Loucy (cell line): ENCODE data around the gene NCOA1.

Source experiments
- H2AFZ ChIP-seq: fragments of 200-600 bp; sonication (generic); 2 replicates; pipeline ENCODE4 v1.6.0; 2016; ENCODE audit warnings: antibody characterized with exemption, mild to moderate bottlenecking, low read length, moderate library complexity
- H3F3A ChIP-seq: fragments of 200-600 bp; 2 replicates; pipeline ENCODE4 v1.6.0; 2016; ENCODE audit warnings: antibody characterized with exemption, low read depth, mild to moderate bottlenecking
- H3K27me3 ChIP-seq: fragments of 200-600 bp; sonication (generic); 2 replicates; pipeline ENCODE4 v1.6.1; 2014; ENCODE audit warnings: low read length, mild to moderate bottlenecking; ENCODE audit not compliant: insufficient read depth, poor library complexity, severe bottlenecking
- H3K36me3 ChIP-seq: fragments of 200-600 bp; sonication (generic); 2 replicates; pipeline ENCODE4 v1.6.1; 2016; ENCODE audit warnings: low read length; ENCODE audit not compliant: insufficient read depth
- H3K4me1 ChIP-seq: fragments of 200-600 bp; sonication (generic); 2 replicates; pipeline ENCODE4 v1.5.1; 2014; ENCODE audit warnings: low read length, mild to moderate bottlenecking; ENCODE audit not compliant: insufficient read depth, poor library complexity, severe bottlenecking
- H3K4me2 ChIP-seq: fragments of 200-600 bp; sonication (generic); 2 replicates; pipeline ENCODE4 v1.6.0; 2014; ENCODE audit warnings: antibody characterized with exemption, low read length, low read depth, mild to moderate bottlenecking; ENCODE audit not compliant: poor library complexity, severe bottlenecking
- H3K4me3 ChIP-seq: fragments of 200-600 bp; sonication (generic); 2 replicates; pipeline ENCODE4 v1.5.1; 2014; ENCODE audit warnings: low read length, mild to moderate bottlenecking, mixed read lengths; ENCODE audit not compliant: poor library complexity, severe bottlenecking
- H3K79me2 ChIP-seq: fragments of 200-600 bp; sonication (generic); 2 replicates; pipeline ENCODE4 v1.6.1; 2014; ENCODE audit warnings: low read length; ENCODE audit not compliant: insufficient read depth
- H3K9ac ChIP-seq: fragments of 200-600 bp; sonication (generic); 2 replicates; pipeline ENCODE4 v1.6.0; 2014; ENCODE audit warnings: mild to moderate bottlenecking, low read depth, low read length, moderate library complexity; ENCODE audit not compliant: poor library complexity, severe bottlenecking
- H3K9me2 ChIP-seq: fragments of 200-600 bp; sonication (generic); replicated peaks from 2 replicates; pipeline ENCODE4 v1.6.1; 2016; ENCODE audit warnings: low read depth, low read length, mixed read lengths
- H3K9me3 ChIP-seq: fragments of 200-600 bp; sonication (generic); 2 replicates; pipeline ENCODE4 v1.6.1; 2014; ENCODE audit warnings: mild to moderate bottlenecking, antibody characterized with exemption, low read length, low read depth; ENCODE audit not compliant: insufficient read depth
- H4K20me1 ChIP-seq: fragments of 200-600 bp; sonication (generic); 2 replicates; pipeline ENCODE4 v1.6.0; 2014; ENCODE audit warnings: antibody characterized with exemption, low read length, mild to moderate bottlenecking; ENCODE audit not compliant: insufficient read depth, poor library complexity, severe bottlenecking
- CTCF ChIP-seq: fragments of 200-600 bp; sonication (generic); conservative IDR thresholded peaks from 2 replicates; pipeline ENCODE4 v1.5.1; 2014; ENCODE audit warnings: mild to moderate bottlenecking, antibody characterized with exemption, low read length
- EZH2phosphoT487 ChIP-seq: fragments of 200-600 bp; IDR thresholded peaks from 2 replicates; pipeline ENCODE4 v1.6.1; 2018; ENCODE audit warnings: antibody characterized with exemption, mild to moderate bottlenecking, moderate library complexity, borderline replicate concordance

Gene NCOA1

GRCh38 chr2:24722141-24722790, 231.2 kb downstream of the NCOA1 start:
- Histone ChIP-seq H3K79me2 (no peaks in the 10 kb centered on the region), H3K9ac (no peak overlapping the region), H3K4me3 (no peak overlapping the region), H2AFZ (no peak overlapping the region), H3K9me2 (no peaks in the 10 kb centered on the region), H3F3A (no peaks in the 10 kb centered on the region), H3K9me3 (no peaks in the 10 kb centered on the region), H3K27me3 (no peaks in the 10 kb centered on the region), H3K4me1 (no peaks in the 10 kb centered on the region), H4K20me1 (no peaks in the 10 kb centered on the region), H3K36me3 (peaks cover 3% of the 10 kb centered on the region; the same call in 1 of the 2 replicates), H3K4me2 (no peak overlapping the region)
- TF ChIP-seq EZH2phosphoT487: no peak
- no peak for TF ChIP-seq CTCF

- Histone ChIP-seq H3K9me2 (no peaks in the 10 kb centered on the region), H3K4me1 (no peaks in the 10 kb centered on the region)
- TF ChIP-seq EZH2phosphoT487 (no peak), CTCF (no peak)
These were observed 232.1 kb downstream of the NCOA1 start for GRCh38 chr2:24723191-24723590.

GRCh38 chr2:24723665-24724064, 232.6 kb downstream of the NCOA1 start:
- Histone ChIP-seq H3K79me2 (no peaks in the 10 kb centered on the region), H3K9me3 (no peaks in the 10 kb centered on the region), H3K4me2 (no peak overlapping the region), H3F3A (no peaks in the 10 kb centered on the region), H3K9ac (no peak overlapping the region), H3K9me2 (no peaks in the 10 kb centered on the region), H3K4me3 (no peak overlapping the region), H4K20me1 (no peaks in the 10 kb centered on the region), H3K4me1 (no peaks in the 10 kb centered on the region), H3K36me3 (peaks cover 6% of the 10 kb centered on the region; the same call in 1 of the 2 replicates), H3K27me3 (no peaks in the 10 kb centered on the region), H2AFZ (no peak overlapping the region)
- TF ChIP-seq EZH2phosphoT487: no peak
- no peak for TF ChIP-seq CTCF

More at GRCh38 chr2:24723191-24723590, 232.1 kb downstream of the NCOA1 start:
- H3K79me2 ChIP-seq: no peaks in the 10 kb centered on the region
- H3K4me2 ChIP-seq: no peak overlapping the region
- no peak overlapping the region for H2AFZ ChIP-seq
- H3K4me3 ChIP-seq: no peak overlapping the region
- H3K9ac ChIP-seq: no peak overlapping the region
- peaks cover 5% of the 10 kb centered on the region; the same call in 1 of the 2 replicates for H3K36me3 ChIP-seq
- no peaks in the 10 kb centered on the region for H3F3A ChIP-seq
- no peaks in the 10 kb centered on the region for H3K27me3 ChIP-seq
- H4K20me1 ChIP-seq: no peaks in the 10 kb centered on the region
- no peaks in the 10 kb centered on the region for H3K9me3 ChIP-seq
